Measurements from ENCODE around the gene TATDN2.
"Not testable (repeated sequence)": the region's sequence is repeated elsewhere in the genome, so short reads cannot be mapped to it uniquely, and the experiment has no call there.

TATDN2 gene

DNA sequence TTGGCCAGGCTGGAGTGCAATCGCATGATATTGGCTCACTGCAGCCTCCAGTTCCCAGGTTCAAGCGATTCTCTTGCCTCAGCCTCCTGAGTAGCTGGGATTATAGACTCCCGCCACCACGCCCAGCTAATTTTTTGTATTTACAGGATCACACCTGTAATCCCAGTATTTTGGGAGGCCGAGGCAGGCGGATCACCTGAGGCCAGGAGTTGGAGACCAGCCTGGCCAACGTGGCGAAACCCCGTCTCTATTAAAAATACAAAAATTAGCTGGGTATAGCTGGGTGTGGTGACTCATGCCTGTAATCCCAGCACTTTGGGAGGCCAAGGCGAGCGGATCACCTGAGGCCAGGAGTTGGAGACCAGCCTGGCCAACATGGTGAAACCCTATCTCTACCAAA lies 24.2 kb downstream of the TATDN2 start:
- not testable (repeated sequence) for DNase-seq (ENCODE audit: low spot score)

DNA sequence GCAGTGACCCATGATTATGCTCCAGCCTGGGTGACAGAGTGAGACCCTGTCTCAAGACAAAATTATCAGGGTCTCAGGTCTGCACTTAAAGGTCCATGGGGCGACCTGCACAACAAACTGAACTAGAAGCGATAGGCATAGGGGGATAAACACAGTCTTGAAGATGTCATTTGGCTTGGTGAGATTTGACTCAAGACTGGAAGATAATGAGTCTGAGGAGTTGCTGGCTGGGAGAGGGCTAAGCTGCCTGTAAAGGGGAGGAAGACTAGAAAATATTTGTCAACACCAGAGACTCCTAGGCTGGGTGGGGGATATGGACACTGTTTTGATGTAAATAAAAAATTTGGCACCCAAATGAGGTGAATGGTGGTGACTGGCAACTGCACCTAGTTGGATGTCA lies 24.7 kb downstream of the TATDN2 start:
- no peak for DNase-seq (ENCODE audit: low spot score)

DNA sequence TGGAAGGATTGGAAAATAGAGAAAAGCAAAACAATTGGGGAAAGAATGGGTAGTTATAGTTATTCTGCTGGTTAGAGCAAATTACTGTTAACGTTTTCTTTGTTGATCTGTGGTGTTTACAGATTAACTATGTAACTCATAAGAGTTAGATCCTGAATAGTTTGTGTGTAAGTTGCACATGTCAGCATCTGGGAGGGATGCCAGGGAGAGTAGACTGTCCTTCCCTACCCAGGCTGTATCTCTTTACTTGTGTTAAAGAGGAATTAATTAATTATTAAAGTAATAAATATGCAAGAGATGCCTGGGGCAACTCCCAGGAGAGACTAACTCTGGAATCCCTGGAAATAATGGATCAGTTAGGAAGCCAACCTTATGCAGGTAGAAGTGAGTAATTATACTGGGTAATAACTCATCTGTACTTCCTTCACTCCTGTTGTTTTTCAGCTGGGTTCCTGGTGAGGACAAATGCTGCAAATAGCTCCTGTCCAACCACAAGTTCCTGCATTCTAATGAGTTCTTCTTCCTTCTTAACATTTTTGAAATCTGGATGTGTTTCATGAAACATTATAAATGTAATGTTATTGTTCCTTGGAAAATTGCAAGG lies 25.5 kb downstream of the TATDN2 start:
- DNase-seq (ENCODE audit: low spot score), result no peak

DNA sequence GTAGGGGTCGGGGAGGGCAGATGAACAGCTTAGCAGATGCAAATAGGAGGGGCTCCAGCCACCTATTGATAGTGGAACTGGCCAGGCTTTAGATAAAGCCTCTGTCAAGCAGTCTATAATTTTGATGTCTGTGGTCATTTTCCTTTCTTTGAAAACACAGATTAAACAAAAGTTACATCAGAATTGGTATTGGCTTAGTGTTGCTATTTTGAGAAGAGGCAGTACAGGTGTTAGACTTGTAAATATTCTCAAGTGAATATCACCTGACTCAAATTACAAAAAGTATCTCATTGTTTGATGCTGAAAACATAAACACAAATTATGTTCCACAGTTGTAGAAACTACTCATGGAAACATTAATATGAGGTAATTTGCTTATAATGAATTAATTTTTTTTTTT lies 26.3 kb downstream of the TATDN2 start:
- DNase-seq (ENCODE audit: low spot score), result no peak

DNA sequence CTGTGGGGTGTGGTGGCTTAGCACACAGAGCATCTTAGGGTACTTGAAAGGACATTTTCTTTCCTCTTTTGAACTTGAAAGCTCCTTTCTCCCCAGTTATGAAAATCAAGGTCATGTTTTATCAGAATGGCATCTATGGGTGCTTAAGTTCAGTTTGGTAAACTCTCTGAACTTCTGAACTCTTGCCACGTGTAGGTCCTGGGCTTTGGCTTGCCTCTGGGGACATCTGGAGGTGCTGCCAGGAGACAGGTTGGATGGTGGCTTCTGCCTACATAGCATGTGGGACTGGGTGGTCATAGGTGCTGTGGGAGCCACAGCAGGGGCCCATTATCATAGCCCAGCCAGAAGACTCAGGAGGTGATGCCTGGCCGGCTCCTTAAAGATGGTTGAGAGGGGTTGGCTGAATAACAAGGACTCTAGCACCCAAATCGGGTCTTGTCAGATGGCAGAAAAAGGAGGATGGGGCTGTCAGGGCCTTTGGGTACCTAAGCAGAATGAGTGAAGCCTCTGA lies 28.9 kb downstream of the TATDN2 start:
- DNase-seq (ENCODE audit: low spot score), result no peak

DNA sequence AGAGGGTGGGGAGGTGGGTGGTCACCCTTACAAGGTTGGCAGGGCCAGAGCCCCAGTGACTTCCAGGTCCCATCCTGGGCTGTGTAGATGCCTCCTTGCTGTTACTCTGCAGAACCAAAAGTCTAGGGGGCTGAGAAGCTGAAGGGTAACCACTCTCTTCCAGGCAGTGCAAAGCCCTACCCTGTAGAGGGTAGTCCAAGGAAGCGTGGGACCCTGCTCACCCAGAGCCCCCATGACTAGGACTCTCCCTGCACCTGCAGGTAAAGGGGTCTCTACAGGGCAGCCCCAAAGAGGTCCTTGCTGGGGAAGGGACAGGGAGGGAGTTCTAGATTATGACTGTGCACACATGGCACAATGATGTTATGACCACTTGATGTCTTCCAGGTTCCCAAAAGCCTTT lies 30.2 kb downstream of the TATDN2 start:
- no peak for DNase-seq (ENCODE audit: low spot score)

DNA sequence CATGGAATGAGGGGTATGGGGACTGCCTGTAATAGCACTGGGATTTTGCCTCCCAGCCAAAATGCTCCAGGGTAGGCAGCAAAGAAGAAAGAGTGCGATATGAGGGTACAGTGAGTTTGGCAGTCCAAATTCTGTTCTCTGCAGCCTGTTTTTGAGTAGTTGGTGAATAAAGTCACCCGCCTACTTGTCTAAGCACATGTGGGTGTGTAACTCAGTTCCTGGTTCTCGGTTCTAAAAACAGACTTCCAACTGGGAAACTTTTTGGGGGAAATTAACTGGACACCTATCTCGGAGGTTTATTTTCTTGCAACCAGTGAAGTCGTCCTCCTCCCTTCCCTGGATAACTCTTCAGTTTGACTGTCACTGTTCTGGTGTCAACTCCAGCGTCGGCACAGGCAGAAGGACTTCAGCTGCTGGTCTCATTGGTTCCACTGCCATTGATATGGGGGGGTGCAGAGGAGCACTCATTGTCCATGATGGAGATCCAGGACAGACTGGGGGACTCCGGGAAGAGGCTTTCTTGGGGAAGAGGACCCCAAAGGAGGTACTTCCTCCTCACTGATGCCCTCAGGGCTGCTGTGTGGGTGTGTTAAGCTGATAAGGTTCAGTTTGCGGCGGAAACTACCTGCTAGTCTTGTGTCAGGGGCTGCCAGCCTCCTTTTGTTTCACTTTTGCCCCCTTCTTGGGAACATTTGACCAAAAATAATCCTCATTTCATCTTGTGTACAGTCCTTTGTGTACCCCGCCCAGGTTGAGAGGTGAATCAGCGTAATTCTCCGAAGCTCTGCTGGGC lies 31.3 kb downstream of the TATDN2 start:
- DNase-seq (ENCODE audit: low spot score), result no peak

DNA sequence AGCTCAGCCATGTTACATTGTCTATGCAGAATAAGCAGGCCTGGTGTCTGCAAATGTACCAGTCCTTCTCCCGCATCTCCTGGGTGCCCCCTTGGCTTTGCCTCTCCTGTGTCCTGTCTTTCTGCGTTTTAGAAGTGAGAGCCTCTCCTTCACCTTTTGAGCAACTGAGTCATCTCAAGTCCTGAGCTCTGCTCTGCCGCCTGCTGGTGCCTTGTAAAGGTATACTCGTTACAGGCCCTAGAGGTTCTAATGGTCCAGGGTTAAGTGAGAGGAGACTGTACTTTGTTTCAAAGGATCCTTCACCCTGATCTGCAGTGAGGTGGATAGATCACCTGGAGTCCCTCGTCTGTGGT lies 31.9 kb downstream of the TATDN2 start:
- DNase-seq (ENCODE audit: low spot score), result no peak

DNA sequence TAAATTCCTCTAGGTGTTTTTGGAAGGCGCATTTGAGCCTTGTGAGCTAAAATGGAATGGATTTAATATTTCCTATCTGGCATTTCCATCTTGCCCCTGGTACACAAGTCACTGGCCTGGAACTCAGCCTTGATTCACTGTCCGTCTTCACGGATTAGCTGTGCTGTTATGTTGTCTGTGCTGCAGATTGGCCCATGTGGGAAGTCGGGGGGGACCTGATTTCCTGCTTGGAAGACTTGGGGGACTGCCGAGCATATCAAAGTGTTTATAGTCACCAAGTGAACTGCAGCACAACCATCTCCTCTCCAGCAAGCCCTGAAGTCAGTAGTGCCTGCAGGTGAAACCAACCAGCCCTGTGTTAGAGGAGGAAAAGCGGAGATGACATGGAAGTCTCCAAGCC lies 32.3 kb downstream of the TATDN2 start:
- DNase-seq (ENCODE audit: low spot score), result no peak

DNA sequence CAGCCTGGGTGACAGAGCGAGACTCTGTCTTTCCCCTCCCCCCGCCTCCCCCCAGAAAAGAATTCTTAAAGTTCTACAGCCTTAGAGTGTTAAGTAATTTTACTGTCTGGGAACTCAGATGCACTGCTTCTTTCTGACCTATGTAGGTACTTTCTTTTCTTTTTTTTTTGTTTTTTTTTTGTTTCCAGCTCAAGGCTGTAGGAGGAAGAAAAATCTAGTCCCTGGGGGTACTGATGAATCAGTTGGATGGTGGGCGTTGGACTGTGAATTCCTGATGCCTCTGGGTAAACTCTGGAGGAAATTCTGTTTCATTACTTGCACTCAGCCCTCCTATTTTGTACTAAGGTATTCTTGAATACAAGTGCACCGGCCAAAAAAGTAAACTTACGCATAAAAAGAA lies 33.7 kb downstream of the TATDN2 start:
- DNase-seq (ENCODE audit: low spot score), result no peak

DNA sequence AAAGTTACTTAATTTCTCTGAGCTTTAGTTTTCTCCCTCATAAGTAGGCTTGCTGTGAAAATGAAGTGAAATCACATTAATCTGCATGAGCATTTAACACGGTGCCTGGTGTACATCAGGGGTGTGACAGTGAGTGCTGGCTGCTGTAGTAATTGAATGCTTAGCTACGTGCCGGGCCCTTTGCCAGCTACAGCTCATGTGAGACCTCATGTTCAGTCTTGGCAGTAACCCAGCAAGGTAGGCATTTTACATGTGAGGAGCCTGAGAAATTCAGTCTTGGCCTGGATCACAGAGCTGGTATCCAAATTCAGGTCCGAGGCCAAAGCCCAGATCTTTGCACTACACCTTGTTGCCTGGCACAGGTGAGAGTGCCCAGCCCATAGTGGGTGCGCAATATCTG lies 35.4 kb downstream of the TATDN2 start:
- DNase-seq (ENCODE audit: low spot score), result no peak

DNA sequence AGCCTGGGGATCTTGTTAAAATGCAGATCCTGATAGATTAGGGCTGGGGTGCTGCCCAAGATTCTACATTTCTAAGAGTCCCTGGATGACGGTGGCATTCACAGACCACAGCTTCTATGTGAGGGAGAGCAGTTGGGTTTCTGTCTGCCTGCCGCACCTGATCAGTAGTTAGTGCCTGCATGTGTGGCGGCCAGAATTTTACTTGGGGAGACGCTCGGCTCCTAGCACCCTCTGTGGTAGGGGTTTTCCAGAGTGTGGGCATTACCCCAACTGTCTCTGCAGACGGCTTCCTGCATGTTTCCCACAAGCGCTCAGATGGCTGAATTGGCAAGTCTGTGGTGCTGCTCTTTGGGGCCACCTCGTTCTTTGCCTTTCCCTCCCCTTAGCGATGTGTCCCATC lies 36.2 kb downstream of the TATDN2 start:
- no peak for DNase-seq (ENCODE audit: low spot score)

DNA sequence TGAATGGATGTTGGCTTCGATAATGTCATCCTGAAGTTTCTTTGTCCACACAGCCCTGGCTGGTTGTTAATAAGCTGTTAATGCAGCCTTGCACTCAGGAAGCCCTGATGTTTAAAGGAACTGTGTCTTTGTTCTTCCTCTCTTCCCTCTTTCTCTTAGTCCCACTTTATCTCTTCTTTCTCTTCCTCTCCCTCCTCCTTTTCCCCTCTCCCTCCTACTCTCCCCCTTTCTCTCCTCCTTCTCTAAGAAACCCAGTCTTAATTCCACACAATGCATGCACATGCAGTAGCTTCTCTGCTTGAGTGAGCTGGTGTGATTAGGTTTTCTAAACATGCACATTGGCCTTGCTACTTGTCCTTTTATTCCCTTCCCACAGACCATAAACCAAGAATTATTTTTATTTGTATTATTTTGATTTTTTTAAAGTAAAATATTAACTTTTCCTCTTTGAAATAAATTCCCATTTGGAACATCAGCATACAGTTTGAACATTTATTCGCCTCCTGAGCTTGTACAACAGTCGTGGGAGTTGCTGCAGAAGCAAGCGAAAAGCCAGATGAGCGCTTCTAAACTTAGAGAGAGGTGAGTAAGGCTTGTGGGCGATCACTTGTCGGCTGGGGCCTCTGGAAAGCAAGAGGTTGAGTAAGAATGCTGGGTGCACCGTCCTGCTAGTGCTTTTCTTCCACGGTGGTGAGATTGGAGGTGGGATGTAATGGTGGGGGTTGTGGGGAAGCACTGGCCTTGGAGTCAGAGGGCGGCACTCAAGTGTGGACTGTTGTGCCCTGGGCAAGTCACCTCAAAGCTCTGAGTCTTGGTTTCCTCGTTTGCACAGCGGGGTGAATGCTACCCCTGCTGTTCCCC lies 37.2 kb downstream of the TATDN2 start:
- no peak for DNase-seq (ENCODE audit: low spot score)

DNA sequence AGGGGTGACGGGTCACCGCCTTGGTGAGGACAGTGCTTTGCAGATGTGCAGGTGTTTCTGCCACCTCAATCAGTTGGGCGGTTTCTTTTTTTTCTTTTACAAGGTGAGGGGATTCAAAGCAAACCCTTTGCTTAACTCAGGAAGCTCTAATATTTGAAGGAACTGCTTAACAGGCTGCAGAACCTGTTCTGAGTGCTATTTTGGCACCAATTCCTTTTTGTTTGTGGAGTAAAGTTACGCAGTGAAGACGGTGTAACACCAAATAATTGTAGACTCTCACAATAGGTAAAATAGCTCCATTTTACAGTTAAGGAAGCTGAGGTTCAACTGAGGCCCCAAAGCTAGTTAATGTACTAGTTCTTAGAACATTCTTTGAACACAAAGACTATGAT lies 37.9 kb downstream of the TATDN2 start:
- no peak for DNase-seq (ENCODE audit: low spot score)

DNA sequence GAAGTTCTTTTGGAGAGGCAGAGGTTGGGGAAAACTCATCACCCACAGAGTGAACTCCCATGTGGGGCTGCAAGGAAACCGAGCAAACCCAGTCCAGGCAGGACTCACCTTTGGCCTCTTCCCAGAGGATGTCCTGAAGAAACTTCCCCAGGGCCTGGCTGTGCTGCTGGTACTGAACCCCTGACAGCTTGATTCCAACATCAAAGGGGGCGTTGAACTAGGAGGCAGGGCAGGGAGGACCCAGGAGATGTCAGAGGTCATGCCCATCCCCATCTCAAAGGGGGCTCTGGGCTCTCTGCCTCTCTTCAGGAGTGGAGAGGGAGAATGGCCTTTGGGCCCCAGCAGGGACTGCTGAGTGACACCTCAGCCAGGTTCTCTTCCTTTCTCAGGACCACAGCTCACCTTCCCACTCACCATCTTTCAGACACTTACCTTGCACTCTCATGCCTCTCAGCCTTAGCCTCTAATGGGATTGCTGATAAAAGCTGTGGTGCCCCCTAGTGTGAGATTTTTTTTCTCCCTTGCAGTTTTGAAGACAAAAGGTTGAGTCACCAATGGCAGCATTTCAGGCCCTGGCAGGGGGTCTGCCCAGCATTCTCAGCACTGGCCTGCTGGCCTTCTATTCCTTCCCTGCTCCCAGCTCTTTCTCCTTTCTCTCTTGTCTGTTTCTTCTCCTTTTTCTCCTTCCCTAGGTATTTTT lies 38.5 kb downstream of the TATDN2 start:
- DNase-seq (ENCODE audit: low spot score), result no peak

DNA sequence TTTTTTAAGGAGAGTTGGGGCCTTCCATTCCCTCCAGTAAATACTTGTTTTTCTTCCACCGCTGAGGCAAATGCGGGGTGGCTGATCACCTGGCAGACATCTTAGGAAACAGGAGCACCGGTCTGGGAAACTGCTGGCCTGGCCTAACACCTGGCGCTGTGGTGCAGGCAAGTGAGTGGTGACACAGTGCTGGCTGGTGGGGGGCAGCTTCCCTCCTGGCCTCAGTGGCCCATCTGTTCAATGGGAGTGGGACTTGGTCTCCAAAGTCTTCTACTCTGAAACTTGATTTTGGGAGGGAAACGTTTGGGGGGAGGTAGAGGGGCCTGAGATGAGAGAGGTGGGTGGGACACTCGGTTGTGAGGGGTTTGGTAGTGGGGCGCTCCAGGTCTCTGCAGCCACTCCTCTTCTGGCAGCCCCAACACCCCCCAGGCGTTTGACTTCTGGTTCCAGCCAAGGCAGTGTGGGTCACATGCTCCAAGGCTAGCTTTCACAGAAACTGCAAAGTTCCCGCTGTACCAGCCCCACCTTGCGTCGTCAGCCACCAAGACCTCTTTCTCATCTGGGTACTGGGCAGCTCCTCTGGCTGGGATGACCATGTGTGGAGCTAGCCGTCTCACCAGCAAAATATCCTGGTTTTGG lies 39.8 kb downstream of the TATDN2 start:
- DNase-seq (ENCODE audit: low spot score), result no peak

DNA sequence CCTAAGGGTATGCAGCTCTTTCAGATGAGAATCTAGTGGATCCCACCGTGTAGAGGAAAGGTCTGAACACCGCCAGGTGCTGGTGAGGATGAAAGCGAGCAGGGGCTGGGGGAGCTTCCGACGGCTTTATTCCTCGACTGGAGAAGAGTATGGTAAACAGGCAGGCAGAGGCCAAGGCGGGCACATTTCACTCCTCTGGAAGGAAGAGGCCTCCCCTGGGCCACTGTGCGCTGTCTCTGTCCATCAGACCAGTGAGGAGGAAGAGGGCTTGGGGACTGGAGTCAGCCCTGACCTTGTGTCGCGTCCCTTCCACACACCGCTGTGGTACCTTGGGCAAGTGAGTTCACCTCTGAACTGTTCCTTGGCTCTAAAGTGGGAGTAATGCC lies 40.3 kb downstream of the TATDN2 start:
- no peak for DNase-seq (ENCODE audit: low spot score)

DNA sequence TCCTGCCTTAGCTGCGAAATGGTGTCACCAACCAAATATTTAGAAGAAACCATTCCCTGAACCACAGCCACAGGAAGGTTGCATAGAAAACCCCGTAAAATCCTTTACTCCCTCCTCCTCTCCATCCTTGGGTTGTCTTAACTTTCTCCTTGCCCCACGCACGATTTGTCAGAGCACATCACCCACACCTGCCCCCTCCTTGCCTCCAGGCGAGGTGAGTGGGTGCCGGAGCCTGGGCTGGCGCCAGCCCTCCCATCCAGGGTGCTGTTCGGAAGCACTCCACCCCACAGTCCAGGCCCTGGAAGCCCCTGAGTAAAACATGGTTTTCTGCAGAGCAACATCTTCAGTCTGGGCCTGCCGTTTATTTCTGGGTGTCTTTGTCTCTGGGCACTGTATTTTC lies 40.8 kb downstream of the TATDN2 start:
- no peak for DNase-seq (ENCODE audit: low spot score)

DNA sequence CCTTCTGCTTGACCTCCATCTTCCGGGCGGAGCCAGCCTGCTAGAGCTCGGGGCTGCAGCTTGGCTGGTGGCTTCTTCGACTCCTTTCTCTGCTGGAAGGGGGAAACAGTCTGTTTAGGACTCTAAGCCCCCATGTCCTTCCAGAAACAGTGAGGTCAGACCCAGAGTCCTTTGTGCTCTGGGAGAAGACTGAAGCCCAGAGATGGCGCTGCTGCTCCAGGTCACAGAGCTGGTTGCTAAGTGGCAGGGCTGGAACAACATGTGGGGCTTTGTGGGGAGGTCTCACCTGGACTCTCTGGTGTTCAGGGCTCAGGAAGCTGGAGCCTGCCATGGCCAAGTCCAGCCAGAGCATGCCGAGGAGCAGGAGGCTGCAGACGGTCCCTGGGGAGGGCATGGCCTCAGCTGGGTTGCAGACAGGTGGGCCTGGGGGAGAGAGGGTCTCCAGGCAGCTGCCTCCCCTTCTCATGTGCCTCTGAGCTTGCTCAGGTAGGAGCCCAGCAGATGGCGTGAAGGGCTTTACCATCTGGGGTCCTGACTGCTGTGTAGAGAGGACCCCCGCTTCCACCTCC lies 41.6 kb downstream of the TATDN2 start:
- DNase-seq (ENCODE audit: low spot score), result no peak

DNA sequence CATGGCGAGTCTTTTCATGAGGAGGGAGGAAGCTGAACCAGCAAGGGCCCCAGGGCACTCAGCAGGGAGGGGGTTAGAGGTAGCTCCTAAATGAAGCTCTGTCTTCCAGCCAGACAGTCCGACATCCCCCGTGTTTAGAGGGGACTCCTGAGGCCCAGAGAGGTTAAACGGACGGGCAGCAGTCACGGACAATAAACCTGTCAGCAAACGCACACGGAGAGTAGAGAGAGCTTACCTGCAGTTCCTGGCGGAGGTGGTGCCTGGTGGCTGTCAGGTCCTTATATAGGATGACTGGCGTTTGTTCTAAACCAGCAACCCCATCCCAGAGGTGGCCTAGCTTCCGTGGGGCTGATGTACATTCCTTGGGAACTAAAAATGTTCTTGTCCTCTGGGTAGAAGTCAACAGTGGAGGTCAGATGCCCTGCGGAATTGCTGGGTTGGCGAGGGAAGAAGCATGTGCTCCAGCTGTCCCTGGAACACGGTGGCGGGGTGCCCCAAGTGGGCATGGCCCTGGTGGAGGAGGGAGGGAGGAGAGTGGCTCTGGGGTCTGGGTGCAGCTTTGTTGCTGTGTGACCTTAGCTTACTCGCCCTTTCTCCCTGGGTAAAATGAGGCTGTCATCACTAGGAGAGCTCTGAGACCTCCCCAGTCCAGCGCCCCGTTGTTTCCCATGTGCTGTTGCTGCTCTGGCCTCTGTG lies 42.4 kb downstream of the TATDN2 start:
- no peak for DNase-seq (ENCODE audit: low spot score)

DNA sequence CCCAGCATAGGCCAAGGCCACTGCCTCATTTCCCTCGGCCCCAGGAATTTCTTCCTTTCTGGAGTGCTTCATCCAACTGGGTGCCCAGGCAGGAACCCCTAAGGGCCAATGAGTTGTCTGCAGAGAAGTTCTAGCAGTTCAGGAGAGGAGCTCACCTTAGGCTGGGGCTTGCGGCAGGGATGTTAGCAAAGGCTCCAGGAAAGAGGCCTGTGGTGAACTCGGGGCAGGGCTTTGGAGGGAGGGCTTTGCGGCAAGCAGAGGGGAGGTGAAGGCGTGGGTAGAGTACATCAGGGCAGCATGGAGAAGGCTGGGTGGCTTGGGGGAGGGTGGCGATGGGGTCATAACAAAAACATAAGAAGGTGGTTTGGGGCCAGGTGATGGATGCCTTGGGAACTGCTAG lies 43.4 kb downstream of the TATDN2 start:
- DNase-seq (ENCODE audit: low spot score), result no peak
